ENCODE results near the gene ZSWIM3.
A peak's percentile ranks its signal among the peaks of the same experiment; 100 is the strongest.

Gene ZSWIM3

GRCh38 chr20:45908084-45908483 lies 50.7 kb downstream of the ZSWIM3 start:
- TF ChIP-seq ZFX (IDR thresholded peaks at IDR 0.05; ENCODE audit: borderline replicate concordance) (no peak), CTCF (IDR thresholded peaks at IDR 0.05) (no peak)
- no peak overlapping the region for H3K27ac ChIP-seq

DNA sequence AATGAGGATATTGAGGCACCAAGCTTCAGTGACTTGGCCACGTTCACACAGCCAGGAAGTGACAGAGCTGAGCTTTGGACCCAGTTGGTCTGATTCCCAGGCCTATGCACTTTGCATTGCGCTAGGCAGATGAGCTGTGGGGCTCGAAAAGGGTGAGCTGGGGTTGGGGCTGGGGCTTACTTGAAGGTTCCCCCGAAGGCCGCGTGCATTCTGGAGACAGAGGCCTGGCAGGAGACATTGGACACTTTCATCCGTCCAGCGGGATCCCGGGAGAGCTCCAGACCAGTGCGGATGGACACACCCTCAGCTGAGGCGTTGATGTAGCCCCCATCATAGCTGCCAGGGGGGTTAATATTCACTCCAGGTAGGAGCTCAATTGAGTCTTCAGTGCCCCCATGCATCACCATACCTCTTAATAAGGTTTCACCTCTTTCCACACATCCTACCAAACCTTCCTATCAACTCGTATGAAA lies 52.0 kb downstream of the ZSWIM3 start:
- H3K27ac ChIP-seq, result no peak overlapping the region
- TF ChIP-seq ZFX (IDR thresholded peaks at IDR 0.05; ENCODE audit: borderline replicate concordance) (no peak), CTCF (IDR thresholded peaks at IDR 0.05) (no peak)

- H3K27ac ChIP-seq, result peak overlapping the region; percentile 72
- TF ChIP-seq CTCF (IDR thresholded peaks at IDR 0.05), result no peak
- TF ChIP-seq ZFX (IDR thresholded peaks at IDR 0.05; ENCODE audit: borderline replicate concordance), result no peak
These were observed 52.6 kb downstream of the ZSWIM3 start for GRCh38 chr20:45909817-45910669.

GRCh38 chr20:45910670-45911485 lies 53.5 kb downstream of the ZSWIM3 start:
- peak overlapping the region; percentile 72 for H3K27ac ChIP-seq
- TF ChIP-seq CTCF (IDR thresholded peaks at IDR 0.05) (no peak), ZFX (IDR thresholded peaks at IDR 0.05; ENCODE audit: borderline replicate concordance) (no peak)

- H3K27ac ChIP-seq, result peak within 1 kb of the TSS; percentile 72
- TF ChIP-seq CTCF (IDR thresholded peaks at IDR 0.05) (no peak), ZFX (IDR thresholded peaks at IDR 0.05; ENCODE audit: borderline replicate concordance) (no peak)
These were observed 54.3 kb downstream of the ZSWIM3 start, which contains the start of gene PLTP for GRCh38 chr20:45911486-45912343. PLTP (minus strand) TSS chr20:45912155; CDS start chr20:45911452, 703 bp downstream.

GRCh38 chr20:45912344-45912682 lies 54.9 kb downstream of the ZSWIM3 start:
- no peak overlapping the region for H3K27ac ChIP-seq
- no peak for TF ChIP-seq CTCF (IDR thresholded peaks at IDR 0.05)
- TF ChIP-seq ZFX (IDR thresholded peaks at IDR 0.05; ENCODE audit: borderline replicate concordance), result no peak

Data from 22Rv1 (cell line).